ENCODE measurements around the gene SPATA24. TPM values are rescaled to one million over a fixed set of nuclear protein-coding genes. Genes with fewer than 3 reads are reported as not detected.

The SPATA24 gene
- total and polyA plus RNA-seq, 5 donors = 9.8 to 34.6 (median 14.9) TPM

DNA sequence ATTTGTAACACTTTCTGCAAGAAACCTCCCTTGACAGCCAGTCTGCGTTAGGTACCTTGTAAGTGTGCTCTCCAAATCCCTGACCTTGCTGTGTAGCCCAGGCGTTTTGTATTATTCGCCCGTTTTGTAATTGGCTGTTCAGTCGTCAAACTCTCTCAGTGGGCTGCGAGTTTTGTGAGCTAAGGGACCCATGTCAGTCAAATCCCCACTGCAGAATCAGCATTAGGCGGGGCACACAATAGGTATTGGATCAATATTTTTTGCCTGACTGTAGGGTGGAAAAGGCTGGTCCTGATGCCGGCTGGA is 34.8 kb upstream of the SPATA24 start:
- Histone ChIP-seq H3K4me1 (ENCODE audit: control insufficient read depth, insufficient read depth, low read length) (peaks cover 4% of the 10 kb centered on the region), H3K4me3 (ENCODE audit: low read length) (peak overlapping the region; percentile 95), H3K27ac (ENCODE audit: low read length) (peak overlapping the region; percentile 46), H3K9me3 (ENCODE audit: control insufficient read depth, low read length) (no peaks in the 10 kb centered on the region), H3K27me3 (ENCODE audit: control insufficient read depth, insufficient read depth) (no peaks in the 10 kb centered on the region)
- ATAC-seq (no peak), DNase-seq (no peak)
- 23% methylated on average over 8 of the region's 8 CpGs for WGBS
- intact Hi-C loops (cut with DNase I) = loop anchor here in 1 of 4 donors (10.0 kb wide), 1 partner anchor 46 kb away; the partner anchor contains the start of gene STING1

DNA sequence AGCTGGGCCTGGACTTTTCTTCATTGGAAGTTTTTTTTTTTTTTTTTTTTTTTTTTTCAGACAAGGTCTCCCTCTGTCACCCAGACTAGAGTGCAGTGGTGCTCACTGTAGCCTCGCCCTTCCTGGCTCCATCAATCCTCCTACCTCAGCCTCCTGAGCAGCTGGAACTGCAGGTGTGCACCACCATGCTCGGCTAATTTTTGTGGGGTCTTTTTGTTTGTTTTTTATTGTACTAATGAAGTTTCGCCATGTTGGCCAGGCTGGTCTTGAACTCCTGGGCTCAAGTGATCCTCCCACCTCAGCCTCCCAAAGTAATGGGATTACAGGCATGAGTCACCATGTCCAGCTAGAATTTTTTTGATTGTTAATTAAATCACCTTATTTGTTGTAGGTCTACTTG is 31.8 kb upstream of the SPATA24 start:
- no peaks in the 10 kb centered on the region for H3K27me3 ChIP-seq (ENCODE audit: control insufficient read depth, insufficient read depth)
- H3K4me1 ChIP-seq (ENCODE audit: control insufficient read depth, insufficient read depth, low read length) = peaks cover 4% of the 10 kb centered on the region
- no peaks in the 10 kb centered on the region for H3K9me3 ChIP-seq (ENCODE audit: control insufficient read depth, low read length)
- DNase-seq (no peak), ATAC-seq (no peak)
- H3K4me3 ChIP-seq (ENCODE audit: low read length) = no peak overlapping the region
- intact Hi-C loops (cut with DNase I) = loop anchor here in 1 of 4 donors (10.0 kb wide), 1 partner anchor 49 kb away; the partner anchor contains the start of gene STING1
- 96% methylated on average over 3 of the region's 3 CpGs for WGBS
- H3K27ac ChIP-seq (ENCODE audit: low read length) = no peak overlapping the region

DNA sequence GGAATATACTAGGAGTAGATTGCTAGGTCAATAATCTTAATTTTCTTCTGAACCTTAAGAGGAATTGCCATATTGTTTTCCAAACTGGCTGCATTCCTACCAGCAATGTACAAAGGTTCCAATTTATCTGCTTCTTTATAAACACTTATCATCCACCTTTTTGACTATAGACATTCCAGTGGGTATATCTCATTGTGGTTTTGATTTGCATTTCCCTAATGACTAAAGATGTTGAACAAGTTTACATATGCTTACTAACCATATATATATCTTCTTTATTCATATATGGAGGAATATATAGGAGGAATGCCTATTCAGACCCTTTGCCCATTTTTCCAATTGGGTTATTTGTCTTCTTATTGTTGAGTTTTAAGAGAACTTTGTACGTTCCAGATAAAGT is 27.8 kb upstream of the SPATA24 start:
- DNase-seq (no peak), ATAC-seq (no peak)
- H3K27me3 ChIP-seq (ENCODE audit: control insufficient read depth, insufficient read depth) = no peaks in the 10 kb centered on the region
- 71% methylated on average over 1 of the region's 1 CpG for WGBS
- no peaks in the 10 kb centered on the region for H3K9me3 ChIP-seq (ENCODE audit: control insufficient read depth, low read length)
- H3K4me3 ChIP-seq (ENCODE audit: low read length) = no peak overlapping the region
- H3K27ac ChIP-seq (ENCODE audit: low read length) = no peak overlapping the region
- intact Hi-C loops (cut with DNase I) = loop anchor here in 1 of 4 donors (10.0 kb wide), 1 partner anchor 53 kb away; the partner anchor contains the start of gene STING1
- no peaks in the 10 kb centered on the region for H3K4me1 ChIP-seq (ENCODE audit: control insufficient read depth, insufficient read depth, low read length)

DNA sequence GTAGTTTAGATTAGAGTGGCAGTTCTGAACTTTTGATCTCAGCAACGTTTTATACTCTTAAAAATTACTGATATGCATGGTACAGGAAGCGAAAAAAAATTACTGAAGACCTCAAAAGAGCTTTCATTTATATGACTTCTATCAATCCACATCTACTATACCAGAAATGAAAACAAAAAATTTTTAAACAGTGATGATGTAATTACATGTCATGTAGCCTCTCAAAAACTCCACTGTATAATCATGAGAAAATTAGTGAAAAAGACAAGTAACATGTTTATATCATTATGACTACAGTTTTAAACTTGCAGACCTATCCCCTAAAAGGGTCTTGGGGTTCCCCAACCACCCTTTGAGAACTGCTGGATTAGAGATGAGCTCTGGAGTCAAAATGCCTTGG is 26.1 kb upstream of the SPATA24 start:
- H3K4me1 ChIP-seq (ENCODE audit: control insufficient read depth, insufficient read depth, low read length) = no peaks in the 10 kb centered on the region
- DNase-seq = no peak
- H3K9me3 ChIP-seq (ENCODE audit: control insufficient read depth, low read length) = no peaks in the 10 kb centered on the region
- no peak overlapping the region for H3K27ac ChIP-seq (ENCODE audit: low read length)
- intact Hi-C loops (cut with DNase I) = loop anchor here in 1 of 4 donors (10.0 kb wide), 1 partner anchor 55 kb away; the partner anchor contains the start of gene STING1
- H3K27me3 ChIP-seq (ENCODE audit: control insufficient read depth, insufficient read depth) = no peaks in the 10 kb centered on the region
- 75% methylated on average over 2 of the region's 2 CpGs for WGBS
- ATAC-seq = no peak
- H3K4me3 ChIP-seq (ENCODE audit: low read length) = no peak overlapping the region

DNA sequence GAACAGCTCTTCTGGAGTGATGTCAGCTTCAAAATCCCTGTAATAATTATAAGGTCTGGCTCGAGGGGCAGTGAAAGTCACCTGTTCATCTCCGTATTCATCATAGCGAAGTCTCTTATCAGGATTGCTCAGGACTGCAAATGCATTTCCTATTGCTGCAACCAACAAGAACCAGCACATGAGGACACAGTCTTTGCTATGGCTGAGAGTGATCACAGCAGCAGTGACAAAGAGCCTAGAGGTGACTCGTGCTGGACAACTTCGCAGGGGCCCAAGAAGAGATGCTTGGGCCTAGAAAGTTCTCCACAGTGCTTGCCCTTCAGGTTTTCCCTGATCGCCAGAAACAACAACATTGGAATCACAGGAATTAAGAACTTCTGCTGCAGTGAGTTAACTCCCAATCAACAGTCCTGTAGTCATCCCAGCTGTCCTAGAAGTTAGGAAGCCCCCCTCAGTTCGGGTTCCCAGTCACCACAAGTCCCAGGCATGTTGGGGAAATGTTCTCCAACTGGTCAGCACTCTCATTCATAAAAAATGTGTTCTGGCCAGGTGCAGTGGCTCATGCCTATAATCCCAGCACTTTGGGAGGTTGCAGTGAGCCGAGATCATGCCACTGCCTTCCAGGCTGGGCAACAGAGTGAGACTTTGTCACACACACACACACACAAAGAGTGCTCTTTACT is 22.5 kb upstream of the SPATA24 start:
- Histone ChIP-seq H3K27me3 (ENCODE audit: control insufficient read depth, insufficient read depth) (no peaks in the 10 kb centered on the region), H3K27ac (ENCODE audit: low read length) (no peak overlapping the region), H3K4me1 (ENCODE audit: control insufficient read depth, insufficient read depth, low read length) (no peaks in the 10 kb centered on the region), H3K9me3 (ENCODE audit: control insufficient read depth, low read length) (no peaks in the 10 kb centered on the region), H3K4me3 (ENCODE audit: low read length) (no peak overlapping the region)
- DNase-seq = no peak
- ATAC-seq = no peak
- WGBS = 70% methylated on average over 8 of the region's 8 CpGs
- intact Hi-C loops (cut with DNase I) = loop anchor here in 1 of 4 donors (10.0 kb wide), 1 partner anchor 188 kb away; no protein-coding TSS in a partner anchor

DNA sequence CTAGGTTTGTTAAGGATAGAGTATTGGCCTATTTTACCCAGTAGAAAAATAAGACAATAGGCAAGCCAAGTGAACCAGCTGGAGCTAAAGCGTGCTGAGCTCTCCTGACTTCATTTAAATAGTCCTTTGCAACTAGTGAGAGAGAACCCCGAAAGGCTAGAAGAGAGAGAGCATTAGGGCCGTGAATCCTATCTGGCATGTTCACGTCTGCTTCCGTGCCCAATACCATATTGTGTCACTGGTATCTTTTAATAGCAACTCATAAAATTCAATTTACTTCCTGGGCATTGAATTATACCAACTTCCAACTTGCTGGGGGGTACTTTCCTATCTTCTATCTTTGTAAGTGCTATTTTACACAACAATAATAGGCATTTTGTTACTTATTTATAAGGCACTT is 21.6 kb upstream of the SPATA24 start:
- intact Hi-C loops (cut with DNase I) = loop anchor here in 1 of 4 donors (10.0 kb wide), 1 partner anchor 189 kb away; no protein-coding TSS in a partner anchor
- WGBS = 87% methylated on average over 5 of the region's 5 CpGs
- Histone ChIP-seq H3K4me1 (ENCODE audit: control insufficient read depth, insufficient read depth, low read length) (no peaks in the 10 kb centered on the region), H3K27ac (ENCODE audit: low read length) (no peak overlapping the region), H3K4me3 (ENCODE audit: low read length) (no peak overlapping the region), H3K27me3 (ENCODE audit: control insufficient read depth, insufficient read depth) (no peaks in the 10 kb centered on the region), H3K9me3 (ENCODE audit: control insufficient read depth, low read length) (no peaks in the 10 kb centered on the region)
- DNase-seq = no peak
- no peak for ATAC-seq

DNA sequence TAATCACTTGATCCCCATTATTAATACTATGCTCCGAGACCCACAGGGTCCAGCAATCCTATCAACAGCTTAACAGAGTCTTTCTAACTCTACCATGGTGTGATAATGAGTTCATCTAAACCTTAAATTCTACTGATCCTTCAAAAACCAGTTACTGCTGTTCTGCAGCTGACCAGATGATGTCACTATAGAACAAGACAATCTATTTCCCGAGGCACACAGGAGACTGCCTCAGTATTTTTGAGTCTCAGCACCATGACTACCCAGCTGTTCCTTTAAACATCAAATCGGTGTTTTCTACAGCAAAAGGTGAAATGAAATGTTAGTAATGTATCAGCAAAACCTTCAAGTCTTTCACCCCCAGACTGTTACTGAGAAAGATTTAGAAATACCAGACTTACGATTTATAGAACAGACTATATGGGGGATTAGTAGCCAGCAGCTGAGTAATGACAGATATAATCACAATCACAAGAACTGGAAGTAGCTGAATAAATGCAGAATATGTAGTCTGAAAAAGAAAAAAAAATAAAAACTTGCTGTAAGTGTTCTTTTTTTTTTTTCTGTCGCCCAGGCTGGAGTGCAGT is 18.5 kb upstream of the SPATA24 start:
- H3K9me3 ChIP-seq (ENCODE audit: control insufficient read depth, low read length) = no peaks in the 10 kb centered on the region
- peak; percentile 35 to 58 for ATAC-seq
- peaks cover 3% of the 10 kb centered on the region for H3K4me1 ChIP-seq (ENCODE audit: control insufficient read depth, insufficient read depth, low read length)
- H3K27me3 ChIP-seq (ENCODE audit: control insufficient read depth, insufficient read depth) = no peaks in the 10 kb centered on the region
- no peak overlapping the region for H3K27ac ChIP-seq (ENCODE audit: low read length)
- DNase-seq = no peak
- no peak overlapping the region for H3K4me3 ChIP-seq (ENCODE audit: low read length)
- intact Hi-C loops (cut with DNase I) = loop anchor here (1.0 to 10.0 kb wide), 4 partner anchors 90 to 192 kb away; no protein-coding TSS in a partner anchor
- WGBS = 43% methylated on average over 5 of the region's 5 CpGs

DNA sequence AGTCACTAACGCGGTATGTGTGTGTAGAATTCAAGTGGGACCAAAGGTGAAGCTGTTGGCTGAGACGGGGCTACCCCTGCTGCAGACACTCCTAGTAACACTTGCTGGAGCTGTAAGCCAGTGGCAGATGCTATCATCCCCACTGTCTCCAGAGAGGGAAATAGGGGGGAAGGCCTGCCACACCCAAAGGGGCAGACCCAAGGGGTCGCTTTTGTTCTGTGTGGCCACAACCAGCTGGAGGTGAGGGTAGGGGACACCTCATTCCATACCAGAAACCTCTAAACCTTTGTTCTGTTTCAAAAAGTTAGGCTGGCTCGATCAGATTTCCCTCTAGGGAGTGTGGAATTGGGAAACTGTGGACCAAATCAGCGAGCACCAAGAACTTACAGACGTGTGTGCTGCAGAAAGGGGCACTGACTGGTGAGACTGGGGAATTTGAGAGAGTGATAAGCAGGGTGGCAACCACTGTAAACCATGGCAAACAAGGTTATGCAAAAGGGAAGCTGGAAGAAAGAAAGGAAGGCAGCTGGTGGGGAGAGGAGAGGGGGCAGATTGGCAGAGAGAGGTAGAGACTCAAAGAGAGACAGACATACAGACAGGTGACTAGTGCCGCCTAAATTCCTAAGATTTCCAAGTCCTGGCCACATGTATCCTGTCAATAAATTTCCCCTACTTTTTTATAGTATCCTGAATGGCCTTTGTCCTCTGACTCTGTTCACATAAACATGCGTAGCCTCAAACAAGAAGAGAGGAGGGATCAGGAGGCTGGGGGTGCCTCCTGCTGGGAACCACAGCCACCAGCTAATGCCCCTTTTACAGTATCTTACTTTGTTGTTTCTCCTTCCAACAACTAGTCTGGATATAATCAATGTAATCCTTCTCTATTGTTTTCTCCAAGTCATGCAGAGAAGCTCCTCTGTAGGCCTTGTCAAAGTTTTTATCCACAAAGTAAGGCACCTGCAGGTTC is 15.6 kb upstream of the SPATA24 start:
- Histone ChIP-seq H3K27ac (ENCODE audit: low read length) (peak overlapping the region; percentile 91), H3K4me3 (ENCODE audit: low read length) (no peak overlapping the region), H3K27me3 (ENCODE audit: control insufficient read depth, insufficient read depth) (no peaks in the 10 kb centered on the region), H3K4me1 (ENCODE audit: control insufficient read depth, insufficient read depth, low read length) (peaks cover 12% of the 10 kb centered on the region), H3K9me3 (ENCODE audit: control insufficient read depth, low read length) (no peaks in the 10 kb centered on the region)
- 53% methylated on average over 9 of the region's 9 CpGs for WGBS
- intact Hi-C loops (cut with DNase I) = loop anchor here in 3 of 4 donors (5.0 to 10.0 kb wide), 3 partner anchors 93 to 345 kb away; no protein-coding TSS in a partner anchor
- no peak for DNase-seq
- peak; percentile 38 to 46 for ATAC-seq

DNA sequence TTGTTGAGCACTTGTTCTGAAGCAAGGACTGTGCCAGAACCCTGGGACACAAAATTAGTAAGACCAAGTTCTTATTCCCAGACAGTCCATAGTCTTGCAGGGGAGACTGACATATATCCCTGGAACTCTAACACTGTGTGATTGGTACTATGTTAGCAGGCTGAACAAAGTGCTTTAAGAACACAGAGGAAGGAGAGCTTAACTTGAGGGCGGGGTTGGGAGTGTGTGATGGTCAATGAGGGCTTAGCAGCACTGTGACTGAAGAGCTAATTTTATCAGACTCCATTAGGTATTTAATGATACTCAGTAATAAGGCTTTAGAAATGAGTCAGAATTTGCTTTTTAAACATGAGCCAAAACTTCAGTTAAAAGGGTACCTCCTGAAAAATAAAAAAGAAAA is 14.9 kb upstream of the SPATA24 start:
- Histone ChIP-seq H3K4me3 (ENCODE audit: low read length) (no peak overlapping the region), H3K27ac (ENCODE audit: low read length) (peak overlapping the region; percentile 90), H3K27me3 (ENCODE audit: control insufficient read depth, insufficient read depth) (no peaks in the 10 kb centered on the region), H3K4me1 (ENCODE audit: control insufficient read depth, insufficient read depth, low read length) (peaks cover 12% of the 10 kb centered on the region), H3K9me3 (ENCODE audit: control insufficient read depth, low read length) (no peaks in the 10 kb centered on the region)
- WGBS = 69% methylated on average over 1 of the region's 1 CpG
- intact Hi-C loops (cut with DNase I) = loop anchor here in 1 of 4 donors (10.0 kb wide), 1 partner anchor 346 kb away; no protein-coding TSS in a partner anchor
- no peak for DNase-seq
- ATAC-seq = peak; percentile 55 to 64

DNA sequence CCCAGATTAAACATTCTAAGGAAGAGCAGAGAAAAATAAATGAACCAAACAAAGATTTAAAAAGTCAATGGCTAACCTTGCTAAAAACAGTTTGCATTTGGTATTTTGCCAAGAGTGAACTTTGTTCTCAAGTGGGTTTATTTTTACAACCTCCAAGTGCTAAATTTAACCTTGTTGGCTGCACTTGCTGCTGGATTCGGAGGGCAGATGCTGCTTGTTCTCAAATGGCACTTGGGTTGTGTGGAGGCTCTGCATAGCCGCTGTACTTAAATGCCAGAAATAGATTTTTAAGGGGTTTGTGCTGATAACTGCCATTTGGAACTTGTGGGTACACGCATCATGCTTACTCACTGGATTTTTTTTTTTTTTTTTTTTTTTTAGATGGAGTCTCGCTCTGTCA is 13.3 kb upstream of the SPATA24 start:
- peak; percentile 63 to 66 for ATAC-seq
- Histone ChIP-seq H3K4me1 (ENCODE audit: control insufficient read depth, insufficient read depth, low read length) (peaks cover 12% of the 10 kb centered on the region), H3K9me3 (ENCODE audit: control insufficient read depth, low read length) (no peaks in the 10 kb centered on the region), H3K27ac (ENCODE audit: low read length) (no peak overlapping the region), H3K27me3 (ENCODE audit: control insufficient read depth, insufficient read depth) (no peaks in the 10 kb centered on the region), H3K4me3 (ENCODE audit: low read length) (no peak overlapping the region)
- WGBS = 44% methylated on average over 4 of the region's 4 CpGs
- peak in 2 of 3 donors; percentile 44 to 69 for DNase-seq
- intact Hi-C loops (cut with DNase I) = loop anchor here in 1 of 4 donors (10.0 kb wide), 1 partner anchor 348 kb away; no protein-coding TSS in a partner anchor
